Urothelium cell line (cell line): ENCODE results near the gene HDAC9.

Source experiments
- DNase-seq: peaks from one replicate; pipeline ENCODE4 v3.0.0; 2011; ENCODE audit warnings: low spot score, mixed read lengths
- FAIRE-seq: peaks from 2 replicates; lab custom pipeline; 2011; peaks lifted over from hg19 to GRCh38; lab: Jason Lieb, UNC

Gene HDAC9

DNA sequence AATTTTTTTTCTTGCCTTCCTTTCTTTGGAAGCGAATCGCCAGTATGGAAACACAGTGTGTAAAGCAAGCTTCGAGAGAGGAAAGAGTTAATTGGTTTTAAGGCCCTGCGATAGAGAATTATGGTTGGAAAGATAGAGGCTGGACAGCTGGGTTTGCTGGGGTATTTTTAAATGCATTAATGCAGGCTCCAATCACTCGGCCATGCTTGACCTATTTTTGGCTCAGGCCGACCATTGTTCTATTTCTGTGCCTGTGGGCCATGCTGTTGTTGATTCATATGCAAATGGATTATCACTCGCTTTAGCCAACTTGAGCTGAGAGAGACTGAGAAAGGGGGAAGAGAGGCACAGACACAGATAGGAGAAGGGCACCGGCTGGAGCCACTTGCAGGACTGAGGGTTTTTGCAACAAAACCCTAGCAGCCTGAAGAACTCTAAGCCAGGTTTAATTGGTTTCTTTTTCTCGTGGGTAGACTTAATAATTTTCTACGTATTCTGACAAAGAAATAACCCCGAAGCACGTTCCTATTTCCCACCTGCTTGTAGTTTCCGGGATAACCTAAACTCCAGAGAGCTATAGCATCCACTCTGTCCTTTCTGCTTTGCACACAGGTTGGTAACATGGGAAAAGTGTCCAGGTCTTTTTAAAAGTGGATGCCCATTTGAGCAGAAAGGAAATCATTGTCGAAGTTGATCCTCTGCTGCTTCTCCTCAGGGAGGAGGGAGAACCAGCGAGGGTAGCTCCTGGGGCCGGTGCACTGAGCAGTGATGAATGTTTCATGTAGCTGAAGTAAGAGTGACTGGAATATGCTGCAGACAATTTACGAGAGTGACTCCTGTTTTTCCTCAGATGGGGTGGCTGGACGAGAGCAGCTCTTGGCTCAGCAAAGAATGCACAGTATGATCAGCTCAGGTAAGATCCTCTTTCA is at the start of gene HDAC9:
TSS of gene HDAC9 (plus strand) at position 338 of the 929 bp plus-strand sequence. CDS start at position 892, 554 bp downstream.
- FAIRE-seq (no peak), DNase-seq (peak; percentile 33)

DNA sequence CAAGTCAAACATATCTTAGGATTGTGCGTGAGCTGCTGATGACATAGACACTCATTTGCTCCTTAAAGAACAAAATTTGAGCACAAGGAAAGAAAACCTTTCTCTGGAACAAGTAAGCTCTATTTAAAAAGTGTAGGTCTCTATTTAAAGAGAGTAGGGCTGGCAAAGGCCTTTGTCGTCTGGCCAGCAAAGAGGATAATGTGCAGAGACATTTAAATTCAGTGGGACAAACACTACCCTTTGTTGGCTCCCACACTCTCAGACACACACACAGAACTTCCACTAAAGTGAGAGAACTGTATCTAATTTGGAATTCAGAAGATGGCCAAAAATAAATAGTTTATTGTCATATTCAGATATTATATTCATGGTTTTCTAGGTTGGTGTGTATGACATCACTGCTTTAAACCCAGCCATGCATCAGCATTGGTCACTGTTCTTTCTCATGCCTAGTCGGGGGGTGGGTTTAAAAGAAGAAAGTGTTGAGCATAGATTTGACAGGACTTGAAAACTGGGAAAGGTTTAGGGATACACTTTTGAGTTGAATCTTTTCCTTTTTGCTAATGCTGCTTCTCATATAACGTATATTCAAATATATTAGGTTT is 49.5 kb upstream of the HDAC9 start:
- FAIRE-seq (no peak), DNase-seq (no peak)

GRCh38 chr7:18450019-18450418 is 45.5 kb upstream of the HDAC9 start:
- DNase-seq (no peak), FAIRE-seq (no peak)

DNA sequence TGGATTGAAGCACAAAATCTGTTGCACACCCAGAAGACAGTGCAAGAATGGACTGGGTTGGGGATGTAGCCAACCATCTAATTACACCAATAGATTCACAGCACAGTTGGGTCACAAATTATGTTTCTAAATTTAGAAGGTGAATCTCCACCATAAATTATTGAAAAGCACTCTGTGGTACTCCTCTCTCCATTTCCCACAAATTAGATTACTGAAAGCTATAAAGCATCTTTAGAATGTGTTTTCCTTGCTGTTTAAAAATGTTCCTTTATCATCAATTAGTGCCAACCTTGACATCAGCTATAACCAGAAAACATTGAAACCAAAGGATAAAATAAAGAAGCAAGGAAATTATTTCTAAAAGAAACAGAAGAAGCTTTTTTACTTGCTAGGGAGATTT is 39.9 kb upstream of the HDAC9 start:
- FAIRE-seq (no peak), DNase-seq (no peak)

DNA sequence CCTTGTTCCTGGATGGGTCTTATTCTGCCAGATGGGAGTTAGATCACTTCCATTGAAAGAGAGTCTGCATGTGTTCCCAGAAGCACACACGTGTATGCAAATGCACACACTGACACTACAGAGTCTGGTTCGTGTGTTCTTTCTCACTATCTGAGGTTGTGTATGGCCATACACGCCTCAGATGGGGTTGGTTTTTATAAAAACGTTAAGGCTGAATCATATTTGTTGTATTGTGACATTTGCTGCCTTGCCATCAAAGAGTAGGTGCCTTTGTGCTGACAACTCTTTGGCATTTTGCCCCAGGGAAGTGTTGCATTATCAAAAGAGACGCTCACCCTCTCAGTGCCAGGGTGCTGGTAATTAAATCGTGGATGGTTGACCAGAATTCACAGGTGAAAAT is 37.7 kb upstream of the HDAC9 start:
- no peak for DNase-seq
- FAIRE-seq = no peak

DNA sequence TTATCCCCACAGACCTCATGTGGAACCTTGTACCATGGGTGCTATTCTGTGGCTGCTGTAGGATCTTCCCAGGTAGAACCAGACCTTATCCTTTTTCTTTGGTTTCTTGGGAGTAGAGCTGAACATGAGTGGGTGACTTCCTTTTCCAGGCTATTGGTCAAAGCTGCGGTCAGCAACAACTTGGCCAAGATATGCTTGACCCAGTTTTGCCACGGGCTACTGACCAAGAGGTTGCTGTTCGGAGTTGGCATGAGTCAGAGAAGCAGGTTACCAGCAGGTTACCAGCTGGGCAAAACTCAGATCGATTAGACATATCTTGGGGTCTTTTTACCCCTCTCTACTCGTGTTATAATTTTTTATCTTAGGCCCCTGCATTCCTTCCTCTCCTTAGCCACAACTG is 36.7 kb upstream of the HDAC9 start:
- DNase-seq = no peak
- FAIRE-seq = no peak

DNA sequence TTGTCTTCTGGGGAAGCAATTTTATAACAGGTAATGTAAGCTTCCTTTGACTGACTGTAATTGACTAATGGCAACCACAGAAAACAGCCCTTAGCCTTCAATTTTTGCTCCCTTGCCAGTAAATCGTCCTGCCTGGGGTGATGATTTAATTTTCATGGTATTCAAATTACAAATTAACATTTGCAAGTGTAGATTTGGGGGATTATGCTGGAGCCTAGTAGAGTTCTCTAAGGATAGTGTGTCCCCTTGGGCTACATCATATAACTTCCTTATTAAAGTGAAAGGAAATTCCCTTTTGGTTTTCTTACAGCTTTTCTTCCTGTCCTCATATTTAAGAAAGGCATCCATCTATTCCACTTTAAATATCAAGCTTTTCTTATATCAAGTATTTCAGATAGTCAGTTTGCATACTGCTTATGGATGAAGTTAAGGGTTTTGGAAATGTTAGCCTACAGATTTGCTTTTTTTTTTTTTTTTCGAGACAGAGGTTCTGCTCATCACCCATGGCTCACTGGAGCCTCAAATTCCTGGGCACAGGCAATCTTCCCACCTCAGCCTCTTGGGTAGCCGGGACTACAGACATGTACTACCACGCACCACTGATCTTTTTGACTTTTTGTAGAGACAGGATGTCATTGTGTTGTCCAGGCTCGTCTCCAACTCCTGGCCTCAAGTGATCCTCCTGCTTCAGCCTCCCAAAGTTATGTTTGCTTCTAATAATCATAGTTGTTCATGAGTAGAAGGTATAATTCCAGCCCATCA is 35.9 kb upstream of the HDAC9 start:
- DNase-seq (no peak), FAIRE-seq (no peak)

DNA sequence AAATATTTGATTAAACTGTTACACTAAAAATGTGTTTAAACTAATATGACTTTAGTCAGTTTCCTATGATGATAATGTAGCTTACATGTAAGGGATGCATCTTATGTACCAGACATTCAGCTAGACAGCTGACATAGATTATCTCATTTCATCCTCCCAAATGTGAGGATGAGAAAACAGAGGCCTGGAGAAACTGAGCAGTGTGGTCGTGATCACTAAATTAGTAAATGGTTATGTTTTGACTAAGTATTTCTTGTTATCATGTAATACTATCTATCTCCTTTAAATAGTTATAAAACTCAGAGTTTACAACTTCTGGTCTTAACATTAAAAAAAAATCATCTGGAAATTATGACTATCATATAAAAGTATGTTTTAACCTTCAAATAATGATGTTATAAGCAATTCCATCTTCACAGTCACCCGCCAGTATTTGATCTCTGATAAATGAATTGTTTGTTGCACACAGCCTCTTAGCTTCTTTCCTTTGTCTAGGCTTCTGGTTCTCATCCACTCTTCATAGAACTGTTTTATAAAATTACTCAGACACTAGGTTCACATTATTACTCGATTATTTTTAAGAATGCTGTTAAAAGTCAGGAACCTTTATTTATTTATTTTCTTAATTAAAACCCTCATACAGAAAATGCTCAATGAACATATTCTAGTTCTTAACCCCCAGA is 33.6 kb upstream of the HDAC9 start:
- FAIRE-seq (no peak), DNase-seq (no peak)

- FAIRE-seq (no peak), DNase-seq (no peak)
Observed at GRCh38 chr7:18464830-18465229, 30.7 kb upstream of the HDAC9 start.

GRCh38 chr7:18467011-18467410 is 28.5 kb upstream of the HDAC9 start:
- FAIRE-seq (no peak), DNase-seq (no peak)

DNA sequence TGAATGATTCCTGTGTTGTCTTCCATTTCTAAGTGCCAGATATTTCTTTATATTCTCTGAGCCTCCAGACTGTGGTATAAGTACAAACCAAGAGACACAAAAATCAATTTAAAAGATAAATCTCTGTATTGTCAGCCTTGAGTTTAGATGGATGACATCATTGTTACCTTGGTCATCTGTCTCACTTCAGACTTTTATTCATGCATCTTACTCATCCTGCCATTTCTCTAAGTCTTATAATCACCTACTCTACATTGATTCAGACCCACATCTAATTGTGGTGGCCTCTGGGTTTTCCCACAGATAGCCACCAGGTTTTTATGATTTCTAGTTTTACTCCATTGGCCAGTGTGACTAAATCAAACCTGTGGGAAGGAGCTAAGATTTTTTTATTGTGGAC is 26.8 kb upstream of the HDAC9 start:
- no peak for FAIRE-seq

DNA sequence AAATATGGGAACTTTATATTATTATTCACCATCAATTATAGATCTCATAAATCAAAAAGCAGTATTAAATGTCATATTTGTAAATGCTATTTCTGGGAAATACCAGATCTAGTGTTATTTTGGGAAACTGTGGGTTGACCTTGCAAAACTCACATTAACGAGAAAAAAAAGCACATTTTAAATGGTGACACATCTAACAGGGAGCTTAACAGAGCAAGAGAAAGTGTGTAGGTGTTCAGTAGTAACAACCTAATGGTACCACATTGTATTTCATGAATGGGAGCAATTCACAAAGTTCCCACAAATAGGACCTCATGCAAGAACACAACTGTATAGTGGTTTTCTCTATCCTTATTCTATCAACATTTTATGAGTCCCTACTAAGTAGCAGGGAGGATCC is 26.2 kb upstream of the HDAC9 start:
- FAIRE-seq (no peak), DNase-seq (no peak)

More for the DNA sequence above, 26.8 kb upstream of the HDAC9 start:
- DNase-seq = no peak

DNA sequence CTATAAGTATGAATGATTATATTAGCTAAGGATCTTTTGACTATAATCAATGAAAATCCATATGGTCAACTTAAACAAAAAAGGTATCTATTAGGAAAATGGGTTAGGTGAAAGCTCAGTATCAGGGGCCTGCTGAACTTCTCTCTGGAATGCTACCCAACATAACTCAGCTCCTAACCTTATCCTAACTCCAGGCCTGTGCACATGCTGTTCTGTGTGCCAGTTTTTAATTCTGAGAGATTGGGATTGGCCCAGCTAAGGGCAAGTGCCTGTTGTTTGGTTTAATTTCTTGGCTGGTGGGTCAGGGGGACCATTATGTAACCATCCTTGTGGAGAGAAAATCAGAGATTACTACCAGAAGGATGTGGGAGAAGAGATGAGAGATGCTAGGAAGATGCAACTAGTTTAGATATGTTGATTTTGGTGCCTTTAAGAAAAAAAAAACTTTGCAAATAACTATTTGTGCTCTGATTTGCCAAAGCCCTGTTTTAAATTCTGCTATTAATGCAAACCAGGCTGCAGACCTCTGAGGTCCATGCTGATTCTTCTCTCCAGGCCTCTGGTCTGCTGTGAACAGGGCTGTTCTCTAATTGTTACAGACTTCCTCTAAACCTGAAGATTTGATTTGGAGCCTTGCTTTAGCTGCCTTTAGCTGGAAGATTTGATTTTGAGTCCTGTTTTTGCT is 23.9 kb upstream of the HDAC9 start:
- DNase-seq (no peak), FAIRE-seq (no peak)

GRCh38 chr7:18472161-18472483 is 23.4 kb upstream of the HDAC9 start:
- DNase-seq (no peak), FAIRE-seq (no peak)

GRCh38 chr7:18473119-18473518 is 22.4 kb upstream of the HDAC9 start:
- no peak for FAIRE-seq
- DNase-seq = no peak

DNA sequence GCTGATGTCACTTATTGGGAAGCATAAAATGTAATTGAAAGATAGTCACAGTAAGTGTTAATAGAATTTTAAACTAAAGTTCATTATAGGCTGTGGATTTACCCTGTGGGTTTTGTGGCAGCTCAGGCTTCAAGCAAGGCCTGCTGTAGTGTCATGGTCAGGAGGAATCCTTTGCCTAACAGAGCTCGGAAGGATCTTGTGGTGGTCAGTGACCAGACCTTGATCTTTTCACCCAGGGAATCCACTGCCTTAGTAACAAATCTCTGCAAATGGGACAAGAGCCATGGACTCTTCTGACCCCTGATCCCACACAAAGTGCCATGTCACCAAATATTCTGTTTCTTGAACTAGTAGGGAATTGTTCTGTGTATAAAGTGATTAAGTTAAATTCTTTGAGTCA is 20.6 kb upstream of the HDAC9 start:
- DNase-seq (no peak), FAIRE-seq (no peak)

GRCh38 chr7:18475488-18475887 is 20.1 kb upstream of the HDAC9 start:
- FAIRE-seq (no peak), DNase-seq (no peak)

DNA sequence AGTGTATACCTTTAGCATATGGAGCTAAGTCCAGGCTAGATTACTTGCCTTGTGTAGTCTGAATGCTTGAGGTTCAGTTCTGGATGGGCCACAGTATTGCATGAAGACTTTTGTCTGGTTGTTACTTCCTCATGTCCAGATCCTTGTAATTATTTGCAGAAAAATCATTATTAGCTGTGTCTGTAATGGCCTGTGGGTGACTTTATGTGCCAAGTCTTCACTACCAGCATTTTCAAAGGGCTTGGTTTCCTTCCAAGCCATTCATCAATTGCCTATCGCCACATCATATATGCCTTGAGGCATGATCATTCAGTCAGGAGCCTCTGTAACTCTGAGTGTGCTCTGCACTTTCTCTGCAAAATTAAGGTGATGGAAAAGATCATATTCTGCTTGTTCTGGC is 13.8 kb upstream of the HDAC9 start:
- no peak for DNase-seq
- no peak for FAIRE-seq

DNA sequence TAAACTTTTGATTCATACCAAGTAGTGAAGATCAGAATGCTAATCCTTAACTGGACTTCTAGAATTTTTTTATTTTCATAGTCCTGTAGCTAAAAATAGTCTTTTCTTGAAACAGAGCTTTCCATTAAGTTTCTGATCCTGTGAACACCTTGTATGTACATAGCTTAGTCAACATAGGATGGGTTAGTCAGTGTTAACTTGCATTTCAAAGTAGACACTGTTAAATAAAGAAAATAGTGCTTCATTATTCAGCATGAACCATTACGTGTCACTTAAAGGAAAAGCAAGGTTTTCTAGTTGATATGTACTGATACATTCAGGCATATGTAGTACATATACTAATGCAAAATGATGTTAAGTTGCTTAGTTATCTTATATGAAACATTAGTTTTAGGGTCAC is 7.5 kb upstream of the HDAC9 start:
- DNase-seq = no peak
- no peak for FAIRE-seq

DNA sequence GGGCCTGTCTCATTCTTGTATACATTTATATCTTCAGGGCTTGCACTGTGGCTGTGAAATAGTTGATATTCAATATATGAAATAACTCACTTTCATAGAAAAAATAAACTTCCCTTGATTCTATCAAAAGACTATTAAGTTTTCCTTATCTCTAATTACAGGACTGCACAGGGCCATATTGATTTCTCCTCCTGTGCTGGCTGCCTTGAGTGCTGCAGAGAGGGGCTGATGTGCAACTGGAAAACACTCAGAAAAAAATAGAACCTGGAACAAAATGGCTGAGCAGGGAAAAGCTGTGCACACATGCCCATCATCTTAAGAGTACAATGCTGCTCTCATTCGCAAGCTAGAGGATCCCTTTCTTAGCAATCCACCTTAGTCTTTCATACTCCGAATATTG is 5.9 kb upstream of the HDAC9 start:
- FAIRE-seq = no peak

GRCh38 chr7:18491871-18492270 is 3.7 kb upstream of the HDAC9 start:
- FAIRE-seq = no peak
- DNase-seq = no peak

More for the DNA sequence above, 5.9 kb upstream of the HDAC9 start:
- no peak for DNase-seq
